MM.1S (cell line): Measurements from ENCODE around the gene CSH2.

Experiments
- CTCF ChIP-seq: fragments of 300-600 bp; sonication (generic); IDR thresholded peaks from 2 replicates; pipeline ENCODE4 v1.5.1; 2016; ENCODE audit warnings: antibody characterized with exemption, low read length, mixed read lengths
- EZH2 ChIP-seq: fragments of 300-600 bp; sonication (generic); optimal IDR thresholded peaks from 2 replicates; pipeline ENCODE3; 2017; ENCODE audit warnings: low read depth, mild to moderate bottlenecking, antibody characterized with exemption, low read length, mixed read lengths

- TF ChIP-seq CTCF = no peak
- no peak for TF ChIP-seq EZH2
Observed at GRCh38 chr17:63823659-63824331, 49.7 kb downstream of the CSH2 start.
